Endothelial cell of umbilical vein (primary cell): Measurements from ENCODE around the gene EPN2. TPM values are rescaled to one million over a fixed set of nuclear protein-coding genes. Genes with fewer than 3 reads are reported as not detected.

Experiments
- BruUV-seq: library from RNA; stranded (reverse); fragments of 400-500 nt; replicated peaks from 2 replicates; lab custom pipeline; 2021; lab: Mats Ljungman, UMichigan
- CTCF ChIA-PET: fragments of 300-600, 350-600 bp; sonication (Branson Sonifier 250); formaldehyde crosslinking; loops from one replicate; lab custom pipeline; 2021; ENCODE audit warnings: antibody characterized with exemption, inconsistent platforms; lab: Charles Lee
- POLR2A ChIA-PET: fragments of 300-600, 350-600 bp; sonication (Branson Sonifier 250); formaldehyde crosslinking; loops from one replicate; lab custom pipeline; 2021; ENCODE audit warnings: antibody characterized with exemption, inconsistent platforms; lab: Charles Lee
- DNase-seq: peaks from one replicate; pipeline ENCODE4 v3.0.0-alpha.2; 2011; ENCODE audit warnings: low read depth, low spot score
- FAIRE-seq: peaks from 2 replicates; lab custom pipeline; 2011; peaks lifted over from hg19 to GRCh38; lab: Jason Lieb, UNC
- H2AFZ ChIP-seq: 2 replicates; pipeline ENCODE4 v1.6.0; 2012; ENCODE audit warnings: low read depth, low read length, control low read depth, inconsistent platforms
- H3K27ac ChIP-seq: 2 replicates; pipeline ENCODE4 v1.5.1; 2011; ENCODE audit warnings: low read depth, mild to moderate bottlenecking, control low read depth, low read length, moderate library complexity; ENCODE audit not compliant: insufficient read depth
- H3K27me3 ChIP-seq, 2 experiments: 2 replicates each; pipeline versions ENCODE4 v1.6.0 to v1.6.1; 2011; ENCODE audit warnings: low read length in 2 of 2, mixed read lengths in 1 of 2; ENCODE audit not compliant: control insufficient read depth in 2 of 2, insufficient read depth in 2 of 2
- H3K36me3 ChIP-seq, 2 experiments: 2 replicates in 1 of 2; 3 replicates in 1 of 2; pipeline ENCODE4 v1.5.1; 2011; ENCODE audit warnings: low read length in 2 of 2, mild to moderate bottlenecking in 1 of 2, moderate library complexity in 1 of 2; ENCODE audit not compliant: control insufficient read depth in 2 of 2, insufficient read depth in 2 of 2; ENCODE audit errors: extremely low read depth in 1 of 2
- H3K4me1 ChIP-seq: 3 replicates; pipeline ENCODE4 v1.5.1; 2011; ENCODE audit warnings: mild to moderate bottlenecking, low read length; ENCODE audit not compliant: control insufficient read depth, insufficient read depth; ENCODE audit errors: extremely low read depth
- H3K4me2 ChIP-seq: 2 replicates; pipeline ENCODE4 v1.6.1; 2011; ENCODE audit warnings: low read length, control low read depth, mixed read lengths; ENCODE audit not compliant: insufficient read depth
- H3K4me3 ChIP-seq, 3 experiments: fragments of 200-600 bp in 1 of 3; sonication (generic), shearing (Covaris generic) in 1 of 3; replicated peaks in 1 of 3; 2 replicates each; pipeline ENCODE4 v1.5.1; 2011 to 2016; ENCODE audit warnings: control low read depth in 3 of 3, low read length in 3 of 3, mild to moderate bottlenecking in 2 of 3, inconsistent platforms in 1 of 3, low read depth in 1 of 3, moderate library complexity in 1 of 3; ENCODE audit not compliant: insufficient read depth in 1 of 3
- H3K79me2 ChIP-seq: 2 replicates; pipeline ENCODE4 v1.6.0; 2012; ENCODE audit warnings: low read length, inconsistent platforms; ENCODE audit not compliant: control insufficient read depth, insufficient read depth
- H3K9ac ChIP-seq: replicated peaks from 2 replicates; pipeline ENCODE3; 2011; ENCODE audit warnings: low read length, control low read depth; ENCODE audit not compliant: insufficient read depth; ENCODE audit errors: extremely low read depth
- H3K9me1 ChIP-seq: replicated peaks from 3 replicates; pipeline ENCODE4 v1.6.0; 2011; ENCODE audit warnings: mild to moderate bottlenecking, low read length; ENCODE audit not compliant: control insufficient read depth, insufficient read depth; ENCODE audit errors: extremely low read depth
- H3K9me3 ChIP-seq: replicated peaks from 2 replicates; pipeline ENCODE4 v1.5.1; 2012; ENCODE audit warnings: low read length, inconsistent platforms; ENCODE audit not compliant: control insufficient read depth, insufficient read depth
- H4K20me1 ChIP-seq: replicated peaks from 2 replicates; pipeline ENCODE3; 2011; ENCODE audit warnings: mild to moderate bottlenecking, low read length; ENCODE audit not compliant: control insufficient read depth, insufficient read depth; ENCODE audit errors: extremely low read depth
- CTCF ChIP-seq, 2 donors: IDR thresholded peaks; 1 replicate in 1 of 2; 2 replicates in 1 of 2; pipeline ENCODE4 v1.5.1; 2011; ENCODE audit warnings: low read length in 2 of 2, mild to moderate bottlenecking in 2 of 2, moderate library complexity in 2 of 2, control low read depth in 1 of 2, inconsistent platforms in 1 of 2, low read depth in 1 of 2; ENCODE audit not compliant: insufficient read depth in 1 of 2; ENCODE audit errors: extremely low read depth in 1 of 2
- EZH2 ChIP-seq: IDR thresholded peaks from 2 replicates; pipeline ENCODE4 v1.6.1; 2012; ENCODE audit warnings: borderline replicate concordance, low read depth, mild to moderate bottlenecking, moderate library complexity, low read length, inconsistent platforms; ENCODE audit not compliant: severe bottlenecking
- FOS ChIP-seq: IDR thresholded peaks from 2 replicates; pipeline ENCODE4 v1.6.1; 2011; ENCODE audit warnings: mild to moderate bottlenecking, low read length, moderate library complexity, borderline replicate concordance; ENCODE audit not compliant: insufficient read depth
- GATA2 ChIP-seq: IDR thresholded peaks from 2 replicates; pipeline ENCODE4 v1.7.0; 2011; ENCODE audit warnings: low read depth, mild to moderate bottlenecking, moderate library complexity, mixed read lengths, low read length; ENCODE audit not compliant: insufficient read length, insufficient read depth
- JUN ChIP-seq: IDR thresholded peaks from 2 replicates; pipeline ENCODE4 v1.6.1; 2011; ENCODE audit warnings: borderline replicate concordance, low read depth; ENCODE audit not compliant: insufficient read length, insufficient read depth
- MAX ChIP-seq: IDR thresholded peaks from 2 replicates; pipeline ENCODE4 v1.6.1; 2011; ENCODE audit not compliant: insufficient read depth, insufficient read length
- MYC ChIP-seq: IDR thresholded peaks from one replicate; pipeline ENCODE4 v1.6.1; 2011; ENCODE audit warnings: mild to moderate bottlenecking, low read depth, low read length
- POLR2A ChIP-seq: IDR thresholded peaks from 2 replicates; pipeline ENCODE4 v1.6.1; 2012; ENCODE audit warnings: low read depth, mild to moderate bottlenecking, control low read depth, low read length
- POLR2AphosphoS5 ChIP-seq: IDR thresholded peaks from 2 replicates; pipeline ENCODE4 v1.6.1; 2012; ENCODE audit warnings: low read depth, mild to moderate bottlenecking, control low read depth, low read length, moderate library complexity; ENCODE audit not compliant: insufficient read depth
- dilution Hi-C: fragments of 300-500 bp; cut with MboI; formaldehyde crosslinking; loops from one replicate; pipeline ENCODE4 v1.15.0; 2019; ENCODE audit warnings: low sequenced_read_pairs; ENCODE audit not compliant: extremely low pct_ligation_motif_present
- intact Hi-C: fragments of 100-400 bp; cut with micrococcal nuclease; formaldehyde crosslinking; loops from one replicate; pipeline ENCODE4 v1.10.0; 2022
- polyA plus RNA-seq, 4 experiments: library from polyadenylated mRNA; depleted of rRNA in 3 of 4; stranded (reverse) in 3 of 4; unstranded in 1 of 4; fragments of >200 nt; gene quantifications; 2 replicates each; pipeline versions ENCODE4 v1.2.1 to v1.2.3, GENCODE V29; 2011 to 2012; ENCODE audit warnings: missing spikeins in 1 of 4
- total RNA-seq: library from RNA; stranded (reverse); gene quantifications from 2 replicates; pipeline ENCODE4 v1.2.3, GENCODE V29; 2021

EPN2 gene
- total and polyA plus RNA-seq, 2 donors (not counting 3 experiments of a cell fraction or from before 2014, with no cell fraction given) = 40.3 to 70.5 TPM

- dilution Hi-C loops = no loop called here
- no peak for TF ChIP-seq CTCF (IDR thresholded peaks at IDR 0.05; ENCODE audit: extremely low read depth in 1 of 2, insufficient read depth in 1 of 2, low read depth in 1 of 2, low read length in 2 of 2)
- TF ChIP-seq POLR2AphosphoS5 = no peak
- TF ChIP-seq POLR2A = no peak
- TF ChIP-seq EZH2 = no peak
- TF ChIP-seq MYC = no peak
- TF ChIP-seq MAX = no peak
- TF ChIP-seq GATA2 = no peak
- TF ChIP-seq FOS = no peak
- no peak for TF ChIP-seq JUN
- FAIRE-seq (no peak), DNase-seq (no peak)
- CTCF ChIA-PET = no interaction called here
- Histone ChIP-seq H3K27ac (no peak overlapping the region), H3K9ac (no peak overlapping the region), H3K4me2 (no peak overlapping the region), H3K27me3 (no peaks in the 10 kb centered on the region), H3K4me1 (peaks cover 42% of the 10 kb centered on the region), H3K9me1 (no peaks in the 10 kb centered on the region), H3K4me3 (no peak overlapping the region), H4K20me1 (no peaks in the 10 kb centered on the region), H3K9me3 (no peaks in the 10 kb centered on the region), H3K79me2 (peaks cover 51% of the 10 kb centered on the region), H2AFZ (no peak overlapping the region), H3K36me3 (no peaks in the 10 kb centered on the region)
- intact Hi-C loops = no loop called here
- no TSS peak for BruUV-seq
- POLR2A ChIA-PET = no interaction called here
These were observed 28.6 kb downstream of the EPN2 start for GRCh38 chr17:19265755-19266154.
